AG04449 (cell line): Measurements from ENCODE around the gene LRFN3.
A peak's percentile ranks its signal among the peaks of the same experiment; 100 is the strongest.

Experiments
- CTCF ChIA-PET: fragments of 350-600 bp; formaldehyde crosslinking; extraction: SDS; loops from one replicate; lab custom pipeline; 2021; ENCODE audit warnings: antibody characterized with exemption; lab: Yijun Ruan, JAX
- POLR2A ChIA-PET: fragments of 400-600, 350-600 bp; formaldehyde crosslinking; extraction: SDS; loops from one replicate; lab custom pipeline; 2020; ENCODE audit warnings: antibody characterized with exemption, inconsistent platforms; lab: Yijun Ruan, JAX
- DNase-seq: peaks from one replicate; pipeline ENCODE4 v3.0.0-alpha.2; 2010; ENCODE audit warnings: low read depth, low spot score
- H3K4me3 ChIP-seq: 2 replicates; pipeline ENCODE4 v1.5.1; 2011; ENCODE audit warnings: low read depth, mild to moderate bottlenecking, control low read depth, low read length
- CTCF ChIP-seq: IDR thresholded peaks from one replicate; pipeline ENCODE4 v1.5.1; 2011; ENCODE audit warnings: mild to moderate bottlenecking, moderate library complexity, low read length, control low read depth, inconsistent platforms; ENCODE audit not compliant: insufficient read depth; ENCODE audit errors: missing control alignments

Gene LRFN3

GRCh38 chr19:35936738-35937268, 629 bp downstream of the LRFN3 start:
- TF ChIP-seq CTCF, result no peak
- DNase-seq, result no peak
- peak overlapping the region; percentile 61 for H3K4me3 ChIP-seq
- POLR2A ChIA-PET, result no interaction called here
- CTCF ChIA-PET, result interaction anchor here (0.9 to 1.4 kb wide), 2 partner anchors 12 to 55 kb away, joined by 4 to 6 read pairs; no protein-coding TSS in a partner anchor

- no peak for TF ChIP-seq CTCF
- CTCF ChIA-PET, result interaction anchor here (0.9 to 1.7 kb wide), 3 partner anchors 11 to 55 kb away, joined by 4 to 6 read pairs (median 4); no protein-coding TSS in a partner anchor
- H3K4me3 ChIP-seq, result peak overlapping the region; percentile 61
- no peak for DNase-seq
- POLR2A ChIA-PET, result no interaction called here
These were observed 1.4 kb downstream of the LRFN3 start for GRCh38 chr19:35937345-35938281.

GRCh38 chr19:35938282-35939224, 2.4 kb downstream of the LRFN3 start:
- ChIA-PET CTCF (interaction anchor here (1.4 to 1.7 kb wide), 2 partner anchors 11 to 55 kb away, joined by 4 to 6 read pairs; no protein-coding TSS in a partner anchor), POLR2A (no interaction called here)
- peak overlapping the region; percentile 61 for H3K4me3 ChIP-seq
- DNase-seq, result no peak
- TF ChIP-seq CTCF, result no peak

- TF ChIP-seq CTCF, result no peak
- no peak for DNase-seq
- H3K4me3 ChIP-seq, result no peak overlapping the region
- CTCF ChIA-PET, result no interaction called here
- POLR2A ChIA-PET, result no interaction called here
These were observed 3.3 kb downstream of the LRFN3 start for GRCh38 chr19:35939307-35940077.

- no peak overlapping the region for H3K4me3 ChIP-seq
- no peak for DNase-seq
- ChIA-PET POLR2A (no interaction called here), CTCF (interaction anchor here (1.3 kb wide), 1 partner anchor 9 kb away, joined by 3 read pairs; no protein-coding TSS in a partner anchor)
- no peak for TF ChIP-seq CTCF
These were observed 4.1 kb downstream of the LRFN3 start for GRCh38 chr19:35940078-35940775.
